CD14-positive monocyte (primary cell): ENCODE data around the gene SPSB1. TPM values are rescaled to one million over a fixed set of nuclear protein-coding genes. Genes with fewer than 3 reads are reported as not detected.
A peak's percentile ranks its signal among the peaks of the same experiment; 100 is the strongest.

Experiments used
- DNase-seq, 3 donors: peaks; one replicate each; pipeline ENCODE4 v3.0.0-alpha.2; 2011 to 2022
- H2AFZ ChIP-seq: 2 replicates; pipeline ENCODE4 v1.6.0; 2012; ENCODE audit warnings: mild to moderate bottlenecking, low read depth, low read length, inconsistent platforms; ENCODE audit not compliant: insufficient read depth, poor library complexity, severe bottlenecking
- H3K27ac ChIP-seq, 2 donors: 1 replicate in 1 of 2; 2 replicates in 1 of 2; pipeline ENCODE4 v1.5.1; 2012 to 2013; ENCODE audit warnings: low read length in 2 of 2, control low read depth in 1 of 2, inconsistent platforms in 1 of 2, low read depth in 1 of 2, mild to moderate bottlenecking in 1 of 2
- H3K27me3 ChIP-seq, 2 donors: one replicate each; pipeline versions ENCODE4 v1.6.0 to v1.6.1; 2011 to 2013; ENCODE audit warnings: low read length in 2 of 2; ENCODE audit not compliant: control insufficient read depth in 2 of 2, insufficient read depth in 2 of 2
- H3K36me3 ChIP-seq, 2 donors: replicated peaks in 1 of 2; 1 replicate in 1 of 2; 2 replicates in 1 of 2; pipeline versions ENCODE4 v1.5.1 to v1.6.1; 2012 to 2013; ENCODE audit warnings: low read length in 2 of 2, control low read depth in 1 of 2, inconsistent platforms in 1 of 2, mild to moderate bottlenecking in 1 of 2; ENCODE audit not compliant: insufficient read depth in 2 of 2, control insufficient read depth in 1 of 2
- H3K4me1 ChIP-seq, 2 donors: 1 replicate in 1 of 2; 2 replicates in 1 of 2; pipeline versions ENCODE4 v1.5.1 to v1.6.1; 2012 to 2013; ENCODE audit warnings: low read length in 2 of 2, control low read depth in 1 of 2, inconsistent platforms in 1 of 2, mild to moderate bottlenecking in 1 of 2, moderate library complexity in 1 of 2; ENCODE audit not compliant: insufficient read depth in 2 of 2, control insufficient read depth in 1 of 2
- H3K4me2 ChIP-seq: replicated peaks from 2 replicates; pipeline ENCODE3; 2012; ENCODE audit warnings: low read length, moderate library complexity, mild to moderate bottlenecking; ENCODE audit not compliant: poor library complexity, severe bottlenecking; ENCODE audit errors: extremely low read depth
- H3K4me3 ChIP-seq, 3 experiments: fragments of 200-600 bp in 1 of 3; sonication (generic) in 1 of 3; replicated peaks in 1 of 3; 1 replicate in 2 of 3; 2 replicates in 1 of 3; pipeline ENCODE4 v1.5.1; 2011 to 2013; ENCODE audit warnings: low read length in 3 of 3, mild to moderate bottlenecking in 3 of 3, control low read depth in 2 of 3, low read depth in 2 of 3, inconsistent platforms in 1 of 3, moderate library complexity in 1 of 3
- H3K79me2 ChIP-seq: 2 replicates; pipeline ENCODE4 v1.6.0; 2012; ENCODE audit warnings: mild to moderate bottlenecking, control low read depth, inconsistent platforms, low read length, moderate library complexity; ENCODE audit not compliant: insufficient read depth
- H3K9ac ChIP-seq: 2 replicates; pipeline ENCODE4 v1.6.0; 2017; ENCODE audit warnings: low read length, mild to moderate bottlenecking; ENCODE audit not compliant: insufficient read depth, poor library complexity, severe bottlenecking
- H3K9me3 ChIP-seq, 2 donors: replicated peaks in 1 of 2; 1 replicate in 1 of 2; 2 replicates in 1 of 2; pipeline versions ENCODE4 v1.5.1 to v1.6.1; 2012 to 2013; ENCODE audit warnings: low read length in 2 of 2, control low read depth in 1 of 2; ENCODE audit not compliant: control insufficient read depth in 1 of 2, insufficient read depth in 1 of 2
- H4K20me1 ChIP-seq: 2 replicates; pipeline ENCODE4 v1.6.0; 2012; ENCODE audit warnings: mild to moderate bottlenecking, low read length, control low read depth, moderate library complexity; ENCODE audit not compliant: insufficient read depth
- H3K27ac Mint-ChIP-seq, 7 donors: one replicate each; pipeline ENCODE4 v1.8.0; 2020; ENCODE audit warnings: mild to moderate bottlenecking in 7 of 7, mixed read lengths in 7 of 7, moderate library complexity in 6 of 7, inconsistent platforms in 2 of 7
- H3K27me3 Mint-ChIP-seq, 3 donors: one replicate each; pipeline ENCODE4 v1.8.0; 2021 to 2022; ENCODE audit warnings: low read depth in 3 of 3, mild to moderate bottlenecking in 3 of 3, mixed read lengths in 3 of 3, moderate library complexity in 3 of 3, inconsistent platforms in 1 of 3
- H3K36me3 Mint-ChIP-seq, 2 donors: one replicate each; pipeline ENCODE4 v1.8.0; 2020; ENCODE audit warnings: mixed read lengths in 2 of 2, inconsistent platforms in 1 of 2, mild to moderate bottlenecking in 1 of 2
- H3K4me1 Mint-ChIP-seq: one replicate; pipeline ENCODE4 v1.8.0; 2020; ENCODE audit warnings: mild to moderate bottlenecking, mixed read lengths
- H3K4me3 Mint-ChIP-seq, 2 donors: one replicate each; pipeline ENCODE4 v1.8.0; 2020; ENCODE audit warnings: mild to moderate bottlenecking in 2 of 2, mixed read lengths in 2 of 2, moderate library complexity in 1 of 2
- H3K9me3 Mint-ChIP-seq, 7 donors: one replicate each; pipeline ENCODE4 v1.8.0; 2020 to 2022; ENCODE audit warnings: mixed read lengths in 7 of 7, mild to moderate bottlenecking in 6 of 7, moderate library complexity in 6 of 7, inconsistent platforms in 2 of 7
- CTCF ChIP-seq: fragments of 200-600 bp; IDR thresholded peaks from one replicate; pipeline ENCODE4 v1.8.0; 2022; ENCODE audit warnings: antibody characterized with exemption, mild to moderate bottlenecking
- WGBS: methylation state at CpG from one replicate; pipeline ENCODE4 v1.1.5; 2013; ENCODE audit warnings: missing lambda C conversion rate; ENCODE audit not compliant: insufficient coverage; 5-methylcytosine and 5-hydroxymethylcytosine counted together
- intact Hi-C, 2 donors: fragments of 100-400 bp; cut with micrococcal nuclease; formaldehyde crosslinking; loops; one replicate each; pipeline versions ENCODE4 v1.15.0 to v1.15.1; 2023
- polyA plus RNA-seq, 3 donors: library from polyadenylated mRNA; depleted of rRNA in 1 of 3; unstranded in 2 of 3; stranded (reverse) in 1 of 3; fragments of 300-500 nt in 2 of 3; fragments of >200 nt in 1 of 3; fragmentation: Illumina TruSeq in 2 of 3; gene quantifications; 1 replicate in 2 of 3; 2 replicates in 1 of 3; pipeline ENCODE4 v1.2.3, GENCODE V29; 2012 to 2021

The SPSB1 gene
- polyA plus RNA-seq, 3 donors, result 0.15 to 1.2 (median 0.29) TPM

- Histone ChIP-seq H4K20me1 (peaks cover 25% of the 10 kb centered on the region), H3K9me3 (peaks cover 0 to 11% of the 10 kb centered on the region in 2 donors), H3K36me3 (peaks cover 38 to 61% of the 10 kb centered on the region in 2 donors), H2AFZ (no peak overlapping the region), H3K4me3 (no peak overlapping the region), H3K27ac (no peak overlapping the region), H3K4me2 (no peak overlapping the region), H3K79me2 (no peaks in the 10 kb centered on the region), H3K4me1 (no peaks in the 10 kb centered on the region), H3K9ac (no peak overlapping the region), H3K27me3 (no peaks in the 10 kb centered on the region)
- TF ChIP-seq CTCF, result no peak
- intact Hi-C loops, result no loop called here
- Mint-ChIP-seq H3K4me1 (peaks cover 6% of the 10 kb centered on the region), H3K9me3 (peaks cover 6 to 20% (median 14%) of the 10 kb centered on the region in 7 donors), H3K4me3 (no peak overlapping the region), H3K27me3 (no peaks in the 10 kb centered on the region), H3K36me3 (peaks cover 62 to 81% of the 10 kb centered on the region in 2 donors), H3K27ac (peak overlapping the region in 3 of 7 donors; percentile 12 to 63 (median 38))
- 96% methylated on average over 25 of the region's 33 CpGs for WGBS
- DNase-seq, result no peak
These were observed 30.4 kb upstream of the SPSB1 start for GRCh38 chr1:9262096-9262986.

GRCh38 chr1:9263276-9263855, 29.3 kb upstream of the SPSB1 start:
- no peak overlapping the region for H3K4me3 Mint-ChIP-seq
- Histone ChIP-seq H4K20me1 (peaks cover 22% of the 10 kb centered on the region), H3K9me3 (peaks cover 0 to 9% of the 10 kb centered on the region in 2 donors), H3K9ac (no peak overlapping the region), H3K36me3 (peaks cover 38 to 60% of the 10 kb centered on the region in 2 donors), H3K4me2 (no peak overlapping the region), H3K27me3 (no peaks in the 10 kb centered on the region), H2AFZ (no peak overlapping the region), H3K4me1 (no peaks in the 10 kb centered on the region), H3K79me2 (no peaks in the 10 kb centered on the region), H3K27ac (no peak overlapping the region), H3K4me3 (no peak overlapping the region)
- 96% methylated on average over 26 of the region's 26 CpGs for WGBS
- peaks cover 56 to 75% of the 10 kb centered on the region in 2 donors for H3K36me3 Mint-ChIP-seq
- TF ChIP-seq CTCF, result no peak
- H3K27ac Mint-ChIP-seq, result peak overlapping the region in 2 of 7 donors; percentile 32 to 64
- no peak for DNase-seq
- peaks cover 6 to 14% (median 14%) of the 10 kb centered on the region in 7 donors for H3K9me3 Mint-ChIP-seq
- H3K4me1 Mint-ChIP-seq, result peaks cover 6% of the 10 kb centered on the region
- H3K27me3 Mint-ChIP-seq, result no peaks in the 10 kb centered on the region
- intact Hi-C loops, result no loop called here
